WI38 (cell line): Measurements from ENCODE around the gene ASCC1.

Source experiments
- H3K4me3 ChIP-seq: 2 replicates; pipeline ENCODE4 v1.5.1; 2011; ENCODE audit warnings: low read depth, mild to moderate bottlenecking, control low read depth, low read length
- CTCF ChIP-seq: IDR thresholded peaks from 2 replicates; pipeline ENCODE4 v1.5.1; 2012; ENCODE audit warnings: low read depth, mild to moderate bottlenecking, control low read depth, low read length

The ASCC1 gene

GRCh38 chr10:72086466-72087391 is 129.3 kb downstream of the ASCC1 start:
- H3K4me3 ChIP-seq: no peak overlapping the region
- TF ChIP-seq CTCF: no peak

- no peak for TF ChIP-seq CTCF
- no peak overlapping the region for H3K4me3 ChIP-seq
Measured at GRCh38 chr10:72085864-72086465, 130.1 kb downstream of the ASCC1 start.

GRCh38 chr10:72085166-72085565 is 130.9 kb downstream of the ASCC1 start:
- H3K4me3 ChIP-seq: no peak overlapping the region
- TF ChIP-seq CTCF: no peak

- no peak overlapping the region for H3K4me3 ChIP-seq
- TF ChIP-seq CTCF: no peak
Measured at GRCh38 chr10:72083790-72084459, 132.2 kb downstream of the ASCC1 start.

- no peak overlapping the region for H3K4me3 ChIP-seq
- no peak for TF ChIP-seq CTCF
Measured at GRCh38 chr10:72082856-72083789, 133.0 kb downstream of the ASCC1 start.

- no peak overlapping the region for H3K4me3 ChIP-seq
- no peak for TF ChIP-seq CTCF
Measured at GRCh38 chr10:72081772-72082590, 134.1 kb downstream of the ASCC1 start.
